Panc1 (cell line): ENCODE results near the gene NCBP1.
"Not testable (repeated sequence)": the region's sequence is repeated elsewhere in the genome, so short reads cannot be mapped to it uniquely, and the experiment has no call there.

Source experiments
- POLR2AphosphoS5 ChIP-seq: IDR thresholded peaks from 2 replicates; pipeline ENCODE4 v1.6.1; 2012; ENCODE audit warnings: mild to moderate bottlenecking, low read depth, low read length, moderate library complexity
- SIN3A ChIP-seq: IDR thresholded peaks from 2 replicates; pipeline ENCODE4 v1.6.1; 2012; ENCODE audit warnings: low read depth, mild to moderate bottlenecking, low read length, moderate library complexity, borderline replicate concordance; ENCODE audit not compliant: insufficient read depth
- TF ChIP-seq, protein P1 (sequence below): fragments of 450-650 bp; IDR thresholded peaks from 2 replicates; pipeline ENCODE4 v1.5.1; 2017; ENCODE audit warnings: mild to moderate bottlenecking

DNA sequence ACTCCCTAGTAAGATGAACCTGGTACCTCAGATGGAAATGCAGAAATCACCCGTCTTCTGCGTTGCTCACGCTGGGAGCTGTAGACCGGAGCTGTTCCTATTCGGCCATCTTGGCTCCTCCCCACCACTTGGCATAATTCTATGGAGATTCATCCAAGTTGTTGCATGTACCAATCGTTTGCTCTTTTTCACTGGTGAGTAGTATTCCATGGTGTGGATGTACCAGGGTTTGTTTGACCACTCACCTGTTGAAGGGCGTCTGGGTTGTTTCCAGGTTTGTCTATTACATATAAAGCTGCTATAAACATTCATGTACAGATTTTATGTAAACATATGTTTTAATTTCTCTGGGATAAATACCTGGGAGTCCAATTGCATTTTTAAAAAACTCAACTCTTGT is 46.7 kb upstream of the NCBP1 start:
- TF ChIP-seq POLR2AphosphoS5, SIN3A: not testable (repeated sequence)
- TF ChIP-seq, protein P1, sequence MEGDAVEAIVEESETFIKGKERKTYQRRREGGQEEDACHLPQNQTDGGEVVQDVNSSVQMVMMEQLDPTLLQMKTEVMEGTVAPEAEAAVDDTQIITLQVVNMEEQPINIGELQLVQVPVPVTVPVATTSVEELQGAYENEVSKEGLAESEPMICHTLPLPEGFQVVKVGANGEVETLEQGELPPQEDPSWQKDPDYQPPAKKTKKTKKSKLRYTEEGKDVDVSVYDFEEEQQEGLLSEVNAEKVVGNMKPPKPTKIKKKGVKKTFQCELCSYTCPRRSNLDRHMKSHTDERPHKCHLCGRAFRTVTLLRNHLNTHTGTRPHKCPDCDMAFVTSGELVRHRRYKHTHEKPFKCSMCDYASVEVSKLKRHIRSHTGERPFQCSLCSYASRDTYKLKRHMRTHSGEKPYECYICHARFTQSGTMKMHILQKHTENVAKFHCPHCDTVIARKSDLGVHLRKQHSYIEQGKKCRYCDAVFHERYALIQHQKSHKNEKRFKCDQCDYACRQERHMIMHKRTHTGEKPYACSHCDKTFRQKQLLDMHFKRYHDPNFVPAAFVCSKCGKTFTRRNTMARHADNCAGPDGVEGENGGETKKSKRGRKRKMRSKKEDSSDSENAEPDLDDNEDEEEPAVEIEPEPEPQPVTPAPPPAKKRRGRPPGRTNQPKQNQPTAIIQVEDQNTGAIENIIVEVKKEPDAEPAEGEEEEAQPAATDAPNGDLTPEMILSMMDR: not testable (repeated sequence)
